GM12878 (cell line): Measurements from ENCODE around the gene ZMYND10. TPM values are rescaled to one million over a fixed set of nuclear protein-coding genes. Genes with fewer than 3 reads are reported as not detected.

Source experiments
- BCL3 ChIP-seq: IDR thresholded peaks from 2 replicates; pipeline ENCODE4 v1.6.1; 2011; ENCODE audit warnings: borderline replicate concordance, low read depth, mild to moderate bottlenecking, moderate library complexity, low read length; ENCODE audit not compliant: insufficient read depth, poor library complexity, severe bottlenecking
- ELK1 ChIP-seq: IDR thresholded peaks from 2 replicates; pipeline ENCODE4 v1.6.1; 2012; ENCODE audit warnings: low read depth, low read length, improper control_type of control experiment
- FOXK2 ChIP-seq: fragments of 450-650 bp; IDR thresholded peaks from 2 replicates; pipeline ENCODE4 v1.6.1; 2017; ENCODE audit warnings: mild to moderate bottlenecking, moderate library complexity
- HDAC2 ChIP-seq: fragments of 200-600 bp; sonication (generic); IDR thresholded peaks from 2 replicates; pipeline ENCODE4 v1.6.1; 2017
- PAX8 ChIP-seq: fragments of 450-650 bp; IDR thresholded peaks from 2 replicates; pipeline ENCODE4 v1.6.1; 2017; ENCODE audit warnings: mild to moderate bottlenecking, moderate library complexity
- RB1 ChIP-seq: fragments of 450-650 bp; formaldehyde crosslinking; IDR thresholded peaks from 2 replicates; pipeline ENCODE4 v1.6.1; 2017; ENCODE audit warnings: mild to moderate bottlenecking, borderline replicate concordance
- SKIL ChIP-seq: fragments of 450-650 bp; IDR thresholded peaks from 2 replicates; pipeline ENCODE4 v1.6.1; 2017; ENCODE audit warnings: mild to moderate bottlenecking, low read depth, inconsistent platforms; ENCODE audit not compliant: poor library complexity, severe bottlenecking
- SMAD5 ChIP-seq: IDR thresholded peaks from 2 replicates; pipeline ENCODE4 v1.6.1; 2016; ENCODE audit warnings: antibody characterized with exemption, low read depth
- WRNIP1 ChIP-seq: IDR thresholded peaks from 2 replicates; pipeline ENCODE4 v1.6.1; 2011; ENCODE audit warnings: low read depth, low read length, improper control_type of control experiment, borderline replicate concordance
- polyA plus RNA-seq, 11 experiments: library from polyadenylated mRNA; depleted of rRNA in 4 of 11; unstranded in 6 of 11; stranded (reverse) in 5 of 11; fragments of >200 nt; fragmentation: Nextera tagmentation in 4 of 11; fragmentation: Illumina TruSeq in 1 of 11; extraction: Ambion mirVana in 4 of 11; extraction: Trizol in 1 of 11; gene quantifications; 1 replicate in 1 of 11; 2 replicates in 10 of 11; pipeline versions ENCODE4 v1.2.1 to v1.2.3, GENCODE V29; 2011 to 2016; ENCODE audit warnings: inconsistent platforms in 2 of 11, missing spikeins in 2 of 11, low read depth in 1 of 11
- total RNA-seq, 4 experiments: library from RNA; depleted of rRNA in 3 of 4; stranded (reverse); fragments of >200 nt in 3 of 4; fragmentation: Illumina TruSeq in 1 of 4; extraction: Trizol in 1 of 4; gene quantifications; 2 replicates each; pipeline versions ENCODE4 v1.2.1 to v1.2.3, GENCODE V29; 2013 to 2021

The ZMYND10 gene
- total and polyA plus RNA-seq, 10 of the 15 experiments (the other 5 are each of a cell fraction or from before 2014, with no cell fraction given), result 0.11 to 1.0 (median 0.37) TPM

GRCh38 chr3:50365842-50366220 lies 20.3 kb upstream of the ZMYND10 start (continued):
- TF ChIP-seq ELK1 (no peak), SMAD5 (no peak), FOXK2 (no peak), WRNIP1 (no peak), PAX8 (no peak), RB1 (no peak), HDAC2 (no peak), BCL3 (no peak), SKIL (no peak)
- TF ChIP-seq, all 136 proteins: peak for 0
